CD4-positive, alpha-beta T cell (primary cell): ENCODE measurements around the gene TTLL3. TPM values are rescaled to one million over a fixed set of nuclear protein-coding genes. Genes with fewer than 3 reads are reported as not detected.
"Not testable (repeated sequence)": the region's sequence is repeated elsewhere in the genome, so short reads cannot be mapped to it uniquely, and the experiment has no call there.

Experiments used
- ATAC-seq: fragments of 200-7000 bp; cut with Tn5 transposase; one replicate; pipeline ENCODE4 v1.10.0; 2022; ENCODE audit warnings: mild to moderate bottlenecking; ENCODE audit not compliant: poor library complexity
- CTCF ChIA-PET: fragments of 350-600 bp; sonication (Branson Sonifier 250); formaldehyde crosslinking; loops from one replicate; lab custom pipeline; 2021; ENCODE audit warnings: antibody characterized with exemption, inconsistent platforms; lab: Charles Lee
- POLR2A ChIA-PET: fragments of 350-600 bp; sonication (Branson Sonifier 250); formaldehyde crosslinking; loops from one replicate; lab custom pipeline; 2021; ENCODE audit warnings: antibody characterized with exemption, inconsistent platforms; lab: Charles Lee
- DNase-seq, 14 experiments: peaks; one replicate each; pipeline ENCODE4 v3.0.0-alpha.2; 2013 to 2020; ENCODE audit warnings: mixed read lengths in 2 of 14
- H3K27ac ChIP-seq, 2 donors: one replicate each; pipeline versions ENCODE4 v1.5.1 to v1.7.0; 2013; ENCODE audit warnings: low read length in 2 of 2, low read depth in 1 of 2, mild to moderate bottlenecking in 1 of 2
- H3K27me3 ChIP-seq, 2 experiments: 1 replicate in 1 of 2; 2 replicates in 1 of 2; pipeline versions ENCODE4 v1.6.1 to v1.7.0; 2013; ENCODE audit warnings: low read length in 2 of 2, control low read depth in 1 of 2, mild to moderate bottlenecking in 1 of 2, moderate library complexity in 1 of 2; ENCODE audit not compliant: insufficient read depth in 2 of 2, control insufficient read depth in 1 of 2
- H3K36me3 ChIP-seq: one replicate; pipeline ENCODE4 v1.6.1; 2013; ENCODE audit warnings: low read length, control low read depth; ENCODE audit not compliant: insufficient read depth
- H3K4me1 ChIP-seq: one replicate; pipeline ENCODE4 v1.6.1; 2013; ENCODE audit warnings: low read length, control low read depth; ENCODE audit not compliant: insufficient read depth
- H3K4me3 ChIP-seq: one replicate; pipeline ENCODE4 v1.5.1; 2013; ENCODE audit warnings: mild to moderate bottlenecking, low read length, moderate library complexity
- H3K9me3 ChIP-seq, 2 experiments: 1 replicate in 1 of 2; 2 replicates in 1 of 2; pipeline versions ENCODE4 v1.6.1 to v1.7.0; 2013; ENCODE audit warnings: low read length in 2 of 2, mild to moderate bottlenecking in 2 of 2, control low read depth in 1 of 2, moderate library complexity in 1 of 2; ENCODE audit not compliant: control insufficient read depth in 1 of 2, insufficient read depth in 1 of 2
- H3K27ac Mint-ChIP-seq: one replicate; pipeline ENCODE4 v1.8.0; 2020; ENCODE audit warnings: mixed read lengths
- H3K27me3 Mint-ChIP-seq: one replicate; pipeline ENCODE4 v1.8.0; 2021; ENCODE audit warnings: mixed read lengths
- H3K36me3 Mint-ChIP-seq: one replicate; pipeline ENCODE4 v1.8.0; 2021; ENCODE audit warnings: low read depth, mixed read lengths
- H3K4me1 Mint-ChIP-seq: one replicate; pipeline ENCODE4 v1.8.0; 2021; ENCODE audit warnings: low read depth, mixed read lengths
- H3K4me3 Mint-ChIP-seq: one replicate; pipeline ENCODE4 v1.8.0; 2020; ENCODE audit warnings: mild to moderate bottlenecking, mixed read lengths
- H3K9me3 Mint-ChIP-seq: one replicate; pipeline ENCODE4 v1.8.0; 2020; ENCODE audit warnings: mixed read lengths
- intact Hi-C, 2 experiments: fragments of 100-400 bp; cut with DNase I in 1 of 2; cut with micrococcal nuclease in 1 of 2; formaldehyde crosslinking; loops; one replicate each; pipeline versions ENCODE4 v1.15.1 to v1.9.0; 2023 to 2025; cut with DNase I, micrococcal nuclease
- total RNA-seq, 174 experiments: library from RNA in 2 of 174; stranded (reverse) in 2 of 174; gene quantifications; one replicate each; pipeline ENCODE4 v1.2.3 and lab custom pipeline; 2021 to 2026
- TF ChIP-seq, protein P1 (sequence below): fragments of 200-600 bp; IDR thresholded peaks from one replicate; pipeline ENCODE4 v1.8.0; 2022; ENCODE audit warnings: antibody characterized with exemption, mild to moderate bottlenecking

Gene TTLL3
- total RNA-seq, 2 experiments from 2014 or later = 50.5 to 58.6 TPM

DNA sequence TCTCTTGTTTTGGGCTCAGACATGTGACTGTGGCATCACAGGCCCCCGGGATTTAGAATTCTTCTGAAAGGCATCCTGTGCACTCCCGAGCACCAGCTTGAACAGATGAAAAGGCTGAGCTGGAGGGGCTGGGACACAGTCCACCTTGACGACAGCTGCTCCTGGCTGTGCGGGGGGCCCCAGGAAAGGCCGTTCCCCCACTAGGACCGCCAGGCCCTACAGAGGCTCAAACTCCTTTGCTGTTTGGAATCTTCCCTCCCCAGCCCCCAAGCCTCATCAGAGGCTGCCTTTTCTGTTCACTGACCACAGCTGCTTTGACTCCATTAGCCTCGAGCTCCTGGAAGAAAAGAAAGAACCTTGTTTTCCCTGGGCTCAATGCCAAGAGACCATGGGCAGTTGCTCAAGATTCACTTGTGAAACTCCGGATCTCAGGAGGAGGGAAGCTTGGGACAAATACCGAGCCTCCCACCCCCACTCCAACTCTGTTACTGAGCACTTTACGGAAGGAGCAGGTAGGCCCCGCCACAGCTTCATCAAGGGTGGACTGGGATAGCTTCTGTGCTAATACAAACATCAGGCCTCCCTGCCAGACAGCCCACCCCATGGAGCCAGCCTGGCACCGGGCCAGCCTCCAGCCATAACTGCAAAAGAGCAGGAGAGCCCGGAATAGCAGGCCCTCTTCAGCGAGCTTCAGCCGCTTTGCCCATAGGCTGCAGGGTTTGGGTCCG is 54.3 kb downstream of the TTLL3 start:
- Mint-ChIP-seq H3K36me3 (no peaks in the 10 kb centered on the region), H3K4me1 (no peaks in the 10 kb centered on the region), H3K4me3 (no peak overlapping the region), H3K9me3 (no peaks in the 10 kb centered on the region), H3K27me3 (peaks cover 9% of the 10 kb centered on the region), H3K27ac (no peak overlapping the region)
- ATAC-seq = no peak
- peaks cover 11 to 17% of the 10 kb centered on the region in 2 experiments for H3K27me3 ChIP-seq
- peaks cover 9% of the 10 kb centered on the region for H3K4me1 ChIP-seq
- no peak for DNase-seq
- ChIA-PET CTCF (no interaction called here), POLR2A (interaction anchor here (1.1 kb wide), 1 partner anchor 27 kb away, joined by 5 read pairs; the partner anchor contains the start of gene JAGN1)
- TF ChIP-seq, protein P1, sequence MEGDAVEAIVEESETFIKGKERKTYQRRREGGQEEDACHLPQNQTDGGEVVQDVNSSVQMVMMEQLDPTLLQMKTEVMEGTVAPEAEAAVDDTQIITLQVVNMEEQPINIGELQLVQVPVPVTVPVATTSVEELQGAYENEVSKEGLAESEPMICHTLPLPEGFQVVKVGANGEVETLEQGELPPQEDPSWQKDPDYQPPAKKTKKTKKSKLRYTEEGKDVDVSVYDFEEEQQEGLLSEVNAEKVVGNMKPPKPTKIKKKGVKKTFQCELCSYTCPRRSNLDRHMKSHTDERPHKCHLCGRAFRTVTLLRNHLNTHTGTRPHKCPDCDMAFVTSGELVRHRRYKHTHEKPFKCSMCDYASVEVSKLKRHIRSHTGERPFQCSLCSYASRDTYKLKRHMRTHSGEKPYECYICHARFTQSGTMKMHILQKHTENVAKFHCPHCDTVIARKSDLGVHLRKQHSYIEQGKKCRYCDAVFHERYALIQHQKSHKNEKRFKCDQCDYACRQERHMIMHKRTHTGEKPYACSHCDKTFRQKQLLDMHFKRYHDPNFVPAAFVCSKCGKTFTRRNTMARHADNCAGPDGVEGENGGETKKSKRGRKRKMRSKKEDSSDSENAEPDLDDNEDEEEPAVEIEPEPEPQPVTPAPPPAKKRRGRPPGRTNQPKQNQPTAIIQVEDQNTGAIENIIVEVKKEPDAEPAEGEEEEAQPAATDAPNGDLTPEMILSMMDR = no peak
- H3K9me3 ChIP-seq = peaks cover 0 to 8% of the 10 kb centered on the region in 2 experiments
- no peak overlapping the region for H3K4me3 ChIP-seq
- H3K27ac ChIP-seq = no peak overlapping the region
- intact Hi-C loops = no loop called here
- H3K36me3 ChIP-seq = no peaks in the 10 kb centered on the region

DNA sequence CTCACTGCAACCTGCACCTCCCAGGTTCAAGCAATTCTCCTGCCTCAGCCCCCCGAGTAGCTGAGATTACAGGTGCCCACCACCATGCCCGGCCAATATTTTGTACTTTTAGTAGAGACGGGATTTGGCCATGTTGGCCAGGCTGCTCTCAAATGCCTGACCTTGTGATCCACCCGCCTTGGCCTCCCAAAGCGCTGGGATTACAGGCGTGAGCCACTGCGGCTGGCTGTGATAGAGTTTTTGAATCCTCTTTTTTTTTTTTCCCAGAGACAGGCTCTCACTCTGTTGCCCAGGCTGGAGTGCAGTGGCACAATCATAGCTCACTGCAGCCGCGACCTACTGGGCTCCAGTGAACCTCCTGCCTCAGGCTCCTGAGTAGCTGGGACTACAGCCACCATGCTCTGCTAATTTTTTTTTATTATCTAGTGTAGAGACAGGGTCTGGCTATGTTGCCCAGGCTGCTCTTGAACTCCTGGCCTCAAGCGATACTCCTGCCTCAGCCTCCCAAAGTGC is 55.1 kb downstream of the TTLL3 start:
- POLR2A ChIA-PET = interaction anchor here (1.1 kb wide), 1 partner anchor 26 kb away, joined by 5 read pairs; the partner anchor contains the start of gene JAGN1
- H3K36me3 Mint-ChIP-seq, H3K36me3 ChIP-seq, CTCF ChIA-PET, H3K27ac ChIP-seq, H3K9me3 Mint-ChIP-seq, H3K27ac Mint-ChIP-seq, H3K4me1 Mint-ChIP-seq, intact Hi-C loops, H3K27me3 Mint-ChIP-seq, DNase-seq, H3K4me3 Mint-ChIP-seq, H3K4me1 ChIP-seq, H3K9me3 ChIP-seq, ATAC-seq, H3K4me3 ChIP-seq: not testable (repeated sequence)
- H3K27me3 ChIP-seq = peaks cover 11 to 17% of the 10 kb centered on the region in 2 experiments

DNA sequence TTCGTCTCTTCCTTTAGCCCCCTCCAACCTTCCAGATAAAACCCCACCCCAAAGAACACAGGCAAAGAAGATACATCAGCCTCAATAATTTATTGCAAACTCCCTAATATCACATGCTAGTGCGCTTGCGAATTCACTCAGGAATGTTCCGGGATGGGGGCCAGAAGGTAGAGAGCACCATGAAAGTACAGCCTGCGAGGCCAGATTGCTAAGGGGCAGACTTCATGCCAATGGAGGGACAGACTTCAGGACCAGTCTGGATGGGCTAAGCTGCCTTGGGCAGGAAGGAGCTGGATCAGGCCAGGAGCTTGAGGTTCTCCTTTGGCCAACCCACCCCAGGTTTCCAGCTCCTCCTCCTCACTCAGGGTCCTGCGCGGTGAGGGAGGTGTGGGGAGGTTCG is 56.6 kb downstream of the TTLL3 start:
- peaks cover 0 to 8% of the 10 kb centered on the region in 2 experiments for H3K9me3 ChIP-seq
- ATAC-seq (no peak), DNase-seq (no peak)
- Mint-ChIP-seq H3K27ac (no peak overlapping the region), H3K4me1 (no peaks in the 10 kb centered on the region), H3K36me3 (no peaks in the 10 kb centered on the region), H3K27me3 (peaks cover 8% of the 10 kb centered on the region), H3K4me3 (no peak overlapping the region), H3K9me3 (no peaks in the 10 kb centered on the region)
- POLR2A ChIA-PET = no interaction called here
- CTCF ChIA-PET = no interaction called here
- no peak overlapping the region for H3K4me3 ChIP-seq
- peaks cover 9 to 16% of the 10 kb centered on the region in 2 experiments for H3K27me3 ChIP-seq
- intact Hi-C loops = no loop called here
- no peaks in the 10 kb centered on the region for H3K36me3 ChIP-seq
- TF ChIP-seq, protein P1 = no peak
- H3K4me1 ChIP-seq = peaks cover 9% of the 10 kb centered on the region
- H3K27ac ChIP-seq = no peak overlapping the region
